H1 (cell line): Measurements from ENCODE around the gene TMEM164. TPM values are rescaled to one million over a fixed set of nuclear protein-coding genes. Genes with fewer than 3 reads are reported as not detected.

Experiments used
- CTCF ChIA-PET: fragments of 300-600 bp; sonication (Branson Sonifier 250); formaldehyde crosslinking; loops from one replicate; lab custom pipeline; 2021; ENCODE audit not compliant: partially characterized antibody; lab: Charles Lee
- POLR2A ChIA-PET: fragments of 300-600 bp; sonication (Branson Sonifier 250); formaldehyde crosslinking; loops from one replicate; lab custom pipeline; 2021; ENCODE audit warnings: inconsistent platforms; ENCODE audit not compliant: partially characterized antibody; lab: Charles Lee
- DNase-seq, 2 experiments: peaks; one replicate each; pipeline versions ENCODE4 v3.0.0 to v3.0.0-alpha.2; 2010 to 2022; ENCODE audit warnings: low spot score in 2 of 2, low read depth in 1 of 2, mixed read lengths in 1 of 2
- FAIRE-seq: peaks from 2 replicates; lab custom pipeline; 2011; peaks lifted over from hg19 to GRCh38; lab: Jason Lieb, UNC
- H2AFZ ChIP-seq: 2 replicates; pipeline ENCODE4 v1.8.1; 2012; ENCODE audit warnings: low read length, inconsistent platforms
- H2AK5ac ChIP-seq: 2 replicates; pipeline ENCODE4 v1.6.1; 2013; ENCODE audit warnings: low read depth, low read length
- H2BK120ac ChIP-seq: replicated peaks from 2 replicates; pipeline ENCODE3; 2013; ENCODE audit warnings: low read depth, low read length, inconsistent platforms
- H2BK12ac ChIP-seq: 2 replicates; pipeline ENCODE4 v1.6.1; 2013; ENCODE audit warnings: low read depth, low read length
- H2BK15ac ChIP-seq: 2 replicates; pipeline ENCODE4 v1.6.1; 2013; ENCODE audit warnings: low read length
- H2BK20ac ChIP-seq: 2 replicates; pipeline ENCODE4 v1.6.1; 2013; ENCODE audit warnings: low read length
- H2BK5ac ChIP-seq: 2 replicates; pipeline ENCODE4 v1.6.1; 2013; ENCODE audit warnings: low read depth, low read length
- H3K14ac ChIP-seq: 2 replicates; pipeline ENCODE4 v1.6.1; 2013; ENCODE audit warnings: inconsistent platforms; ENCODE audit not compliant: insufficient read length
- H3K18ac ChIP-seq: 2 replicates; pipeline ENCODE4 v1.6.1; 2013; ENCODE audit warnings: low read length; ENCODE audit errors: extremely low read depth
- H3K23ac ChIP-seq: 2 replicates; pipeline ENCODE4 v1.6.1; 2013; ENCODE audit warnings: inconsistent platforms; ENCODE audit not compliant: insufficient read length
- H3K23me2 ChIP-seq: 2 replicates; pipeline ENCODE4 v1.6.1; 2013; ENCODE audit warnings: low read depth, low read length
- H3K27ac ChIP-seq: 2 replicates; pipeline ENCODE4 v1.6.1; 2011; ENCODE audit warnings: low read depth, low read length, inconsistent platforms
- H3K27me3 ChIP-seq, 4 experiments: replicated peaks in 1 of 4; 1 replicate in 1 of 4; 2 replicates in 3 of 4; pipeline versions ENCODE4 v1.6.1 to v1.8.1; 2011 to 2013; ENCODE audit warnings: low read length in 3 of 4, mild to moderate bottlenecking in 3 of 4, inconsistent platforms in 2 of 4, mixed read lengths in 2 of 4, moderate library complexity in 1 of 4; ENCODE audit not compliant: control insufficient read depth in 3 of 4, insufficient read depth in 3 of 4; ENCODE audit errors: extremely low read depth in 1 of 4
- H3K36me3 ChIP-seq, 4 experiments: 2 replicates each; pipeline versions ENCODE4 v1.6.1 to v1.8.1; 2011 to 2013; ENCODE audit warnings: mild to moderate bottlenecking in 4 of 4, low read length in 3 of 4, moderate library complexity in 2 of 4, control low read depth in 1 of 4, inconsistent platforms in 1 of 4; ENCODE audit not compliant: insufficient read depth in 4 of 4, control insufficient read depth in 2 of 4
- H3K4ac ChIP-seq: replicated peaks from 2 replicates; pipeline ENCODE3; 2013; ENCODE audit warnings: low read length, low read depth, mixed read lengths, inconsistent platforms; ENCODE audit not compliant: insufficient read length
- H3K4me1 ChIP-seq, 4 experiments: replicated peaks in 1 of 4; 1 replicate in 1 of 4; 2 replicates in 3 of 4; pipeline versions ENCODE4 v1.6.1 to v1.8.1; 2011 to 2013; ENCODE audit warnings: low read length in 3 of 4, inconsistent platforms in 2 of 4, mixed read lengths in 1 of 4; ENCODE audit not compliant: insufficient read depth in 4 of 4, control insufficient read depth in 3 of 4
- H3K4me2 ChIP-seq, 2 experiments: 2 replicates each; pipeline versions ENCODE4 v1.6.1 to v1.8.1; 2011 to 2013; ENCODE audit warnings: low read depth in 2 of 2, low read length in 2 of 2, control low read depth in 1 of 2, inconsistent platforms in 1 of 2, mild to moderate bottlenecking in 1 of 2; ENCODE audit not compliant: insufficient read depth in 1 of 2
- H3K4me3 ChIP-seq, 4 experiments: fragments of 200-600, 300-600 bp in 1 of 4; sonication (generic), shearing (Covaris generic), sonication (Bioruptor Twin) in 1 of 4; 2 replicates each; pipeline versions ENCODE4 v1.5.1 to v1.8.1; 2011 to 2016; ENCODE audit warnings: low read length in 4 of 4, low read depth in 3 of 4, control low read depth in 2 of 4, inconsistent platforms in 2 of 4, mild to moderate bottlenecking in 2 of 4, mixed read lengths in 1 of 4, moderate library complexity in 1 of 4; ENCODE audit not compliant: insufficient read depth in 2 of 4; ENCODE audit errors: extremely low read depth in 1 of 4
- H3K56ac ChIP-seq: replicated peaks from 2 replicates; pipeline ENCODE3; 2013; ENCODE audit warnings: low read depth, mild to moderate bottlenecking, mixed read lengths, low read length, inconsistent platforms; ENCODE audit not compliant: insufficient read length
- H3K79me1 ChIP-seq: 2 replicates; pipeline ENCODE4 v1.6.1; 2013; ENCODE audit warnings: low read depth, low read length, control low read depth
- H3K79me2 ChIP-seq, 2 experiments: 2 replicates each; pipeline versions ENCODE4 v1.6.1 to v1.8.1; 2012 to 2013; ENCODE audit warnings: low read length in 2 of 2, mild to moderate bottlenecking in 2 of 2, inconsistent platforms in 1 of 2; ENCODE audit not compliant: insufficient read depth in 2 of 2, control insufficient read depth in 1 of 2
- H3K9ac ChIP-seq, 4 experiments: replicated peaks in 1 of 4; 1 replicate in 1 of 4; 2 replicates in 3 of 4; pipeline versions ENCODE4 v1.6.1 to v1.8.1; 2011 to 2013; ENCODE audit warnings: low read depth in 3 of 4, low read length in 3 of 4, control low read depth in 2 of 4, mild to moderate bottlenecking in 2 of 4, moderate library complexity in 2 of 4, inconsistent platforms in 1 of 4; ENCODE audit errors: extremely low read depth in 1 of 4
- H3K9me3 ChIP-seq, 2 experiments: 2 replicates each; pipeline versions ENCODE4 v1.6.1 to v1.8.1; 2012 to 2013; ENCODE audit warnings: mild to moderate bottlenecking in 2 of 2, moderate library complexity in 2 of 2, control low read depth in 1 of 2, inconsistent platforms in 1 of 2, low read depth in 1 of 2, low read length in 1 of 2, mixed read lengths in 1 of 2; ENCODE audit not compliant: insufficient read depth in 2 of 2
- H4K20me1 ChIP-seq, 2 experiments: replicated peaks in 1 of 2; 2 replicates each; pipeline versions ENCODE3 to v1.8.1; 2011 to 2013; ENCODE audit warnings: inconsistent platforms in 2 of 2, low read length in 2 of 2, mild to moderate bottlenecking in 1 of 2; ENCODE audit not compliant: insufficient read depth in 2 of 2, control insufficient read depth in 1 of 2
- H4K5ac ChIP-seq: 2 replicates; pipeline ENCODE4 v1.6.1; 2013; ENCODE audit warnings: low read length, low read depth, mixed read lengths, inconsistent platforms; ENCODE audit not compliant: insufficient read length
- H4K8ac ChIP-seq: 2 replicates; pipeline ENCODE4 v1.8.0; 2013; ENCODE audit warnings: mild to moderate bottlenecking, moderate library complexity, low read length, inconsistent platforms; ENCODE audit not compliant: insufficient read depth; ENCODE audit errors: extremely low read depth
- H4K91ac ChIP-seq: replicated peaks from 2 replicates; pipeline ENCODE3; 2013; ENCODE audit warnings: low read length, mixed read lengths, inconsistent platforms; ENCODE audit not compliant: insufficient read length
- ASH2L ChIP-seq: fragments of 200-600, 300-600 bp; sonication (generic); IDR thresholded peaks from one replicate; pipeline ENCODE4 v1.7.1; 2017; ENCODE audit warnings: low read length
- CBX5 ChIP-seq: fragments of 300-800, 300-1000 bp; sonication (generic); IDR thresholded peaks from 2 replicates; pipeline ENCODE4 v1.7.1; 2016; ENCODE audit warnings: antibody characterized with exemption, low read length, low read depth
- CHD1 ChIP-seq: IDR thresholded peaks from 2 replicates; pipeline ENCODE4 v1.6.1; 2012; ENCODE audit warnings: low read depth, low read length, improper control_type of control experiment
- GTF2F1 ChIP-seq: IDR thresholded peaks from 2 replicates; pipeline ENCODE4 v1.6.1; 2012; ENCODE audit warnings: low read depth, low read length, improper control_type of control experiment, borderline replicate concordance
- HDAC2 ChIP-seq, 2 experiments: fragments of 300-600 bp in 1 of 2; sonication (generic) in 1 of 2; IDR thresholded peaks; 2 replicates each; pipeline ENCODE4 v1.6.1; 2011 to 2012; ENCODE audit warnings: low read depth in 2 of 2, low read length in 2 of 2, mild to moderate bottlenecking in 2 of 2, moderate library complexity in 2 of 2, borderline replicate concordance in 1 of 2, inconsistent platforms in 1 of 2
- KDM4A ChIP-seq: IDR thresholded peaks from one replicate; pipeline ENCODE4 v1.7.1; 2012; ENCODE audit warnings: low read depth, mild to moderate bottlenecking, moderate library complexity, low read length, inconsistent platforms; ENCODE audit not compliant: severe bottlenecking
- SAP30 ChIP-seq: fragments of 300-600 bp; sonication (generic); IDR thresholded peaks from 2 replicates; pipeline ENCODE4 v1.7.1; 2012; ENCODE audit warnings: low read length, moderate library complexity, mild to moderate bottlenecking, inconsistent platforms; ENCODE audit not compliant: insufficient read depth, insufficient replicate concordance
- TAF7 ChIP-seq: optimal IDR thresholded peaks from 2 replicates; pipeline ENCODE3; 2011; ENCODE audit warnings: low read depth, mild to moderate bottlenecking, inconsistent platforms, low read length, moderate library complexity, borderline replicate concordance
- TEAD4 ChIP-seq: IDR thresholded peaks from 2 replicates; pipeline ENCODE4 v1.6.1; 2012; ENCODE audit warnings: low read depth, low read length, inconsistent platforms, mixed read lengths
- YY1 ChIP-seq: IDR thresholded peaks from 2 replicates; pipeline ENCODE4 v1.6.1; 2011; ENCODE audit warnings: low read depth, mild to moderate bottlenecking, low read length
- WGBS, 2 experiments: shearing (Covaris generic) in 1 of 2; methylation state at CpG; one replicate each; pipeline versions ENCODE4 v1.1.6 to v1.1.7; 2013 to 2015; ENCODE audit warnings: low lambda C conversion rate in 2 of 2, mixed read lengths in 2 of 2, inconsistent platforms in 1 of 2, low coverage in 1 of 2, missing lambda C conversion rate in 1 of 2; ENCODE audit not compliant: insufficient replicate concordance in 2 of 2, insufficient coverage in 1 of 2, insufficient read length in 1 of 2; ENCODE audit errors: extremely low coverage in 1 of 2, missing lambda C conversion rate in 1 of 2; 5-methylcytosine and 5-hydroxymethylcytosine counted together
- polyA plus RNA-seq, 7 experiments: library from polyadenylated mRNA; depleted of rRNA in 3 of 7; stranded (reverse) in 5 of 7; unstranded in 2 of 7; fragments of >200 nt in 5 of 7; fragments of 200-250 nt in 2 of 7; gene quantifications; 1 replicate in 5 of 7; 2 replicates in 1 of 7; 4 replicates in 1 of 7; pipeline versions ENCODE4 v1.2.1 to v1.2.3, GENCODE V29; 2011 to 2013; ENCODE audit warnings: missing spikeins in 2 of 7, mixed read lengths in 2 of 7
- total RNA-seq: library from RNA; stranded (reverse); fragmentation: NEBNext Ultra II Directional; extraction: Animal tissue kit (Norgen Biotek cat#: 25700); gene quantifications from 2 replicates; pipeline ENCODE4 v1.2.1, GENCODE V29; 2021
- TF ChIP-seq, protein P1 (sequence below): IDR thresholded peaks from 2 replicates; pipeline ENCODE4 v1.6.1; 2012; ENCODE audit warnings: low read length, inconsistent platforms
- TF ChIP-seq, protein P2 (sequence below): IDR thresholded peaks from 2 replicates; pipeline ENCODE4 v1.6.1; 2012; ENCODE audit warnings: inconsistent platforms

Gene TMEM164
- total and polyA plus RNA-seq, 2 of the 8 experiments (the other 6 are each of a cell fraction or from before 2014, with no cell fraction given) = 7.3 to 14.8 TPM

DNA sequence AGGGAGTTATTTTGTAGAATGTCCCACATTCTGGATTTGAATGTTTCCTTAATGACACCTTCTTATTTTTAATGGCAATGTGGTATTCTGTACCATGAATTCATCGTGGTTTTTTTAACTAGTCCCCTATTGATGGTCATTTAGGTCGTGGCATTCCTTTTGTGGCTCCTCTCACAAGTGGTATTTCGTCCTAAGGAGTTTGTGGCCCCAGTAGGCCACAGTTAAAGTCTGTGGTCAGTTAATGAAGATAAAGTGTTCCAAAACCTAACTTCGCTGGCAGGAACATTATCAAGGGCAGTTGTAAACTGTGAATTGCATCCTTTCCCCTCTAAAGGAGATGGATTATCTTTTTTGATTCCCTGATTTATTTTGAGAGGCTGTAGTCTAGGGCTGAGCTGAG, 133.2 kb downstream of the TMEM164 start:
- ChIA-PET CTCF (interaction anchor here (2.1 kb wide), 1 partner anchor 11 kb away, joined by 7 read pairs; no protein-coding TSS in a partner anchor), POLR2A (no interaction called here)
- H4K5ac ChIP-seq = no peak overlapping the region
- WGBS, 2 experiments = 89% methylated on average over 4 of the region's 4 CpGs; no CpG with 5 or more reads in 1 of the 2 experiments
- H3K18ac ChIP-seq = no peak overlapping the region
- H3K23ac ChIP-seq = no peak overlapping the region
- H2BK5ac ChIP-seq = no peak overlapping the region
- no peak overlapping the region for H4K8ac ChIP-seq
- no peak overlapping the region for H2BK120ac ChIP-seq
- no peak overlapping the region for H2BK20ac ChIP-seq
- no peak overlapping the region for H3K4me2 ChIP-seq
- H2BK15ac ChIP-seq = no peak overlapping the region
- H2BK12ac ChIP-seq = no peak overlapping the region
- H3K27me3 ChIP-seq = no peaks in the 10 kb centered on the region
- no peak overlapping the region for H4K91ac ChIP-seq
- FAIRE-seq = no peak
- no peak overlapping the region for H3K4me3 ChIP-seq
- no peak overlapping the region for H3K56ac ChIP-seq
- H3K79me2 ChIP-seq = no peaks in the 10 kb centered on the region
- no peak overlapping the region for H3K27ac ChIP-seq
- H4K20me1 ChIP-seq = no peaks in the 10 kb centered on the region
- no peak for DNase-seq
- H3K23me2 ChIP-seq = no peaks in the 10 kb centered on the region
- no peak overlapping the region for H3K9ac ChIP-seq
- no peaks in the 10 kb centered on the region for H3K4me1 ChIP-seq
- H3K9me3 ChIP-seq = no peaks in the 10 kb centered on the region
- no peaks in the 10 kb centered on the region for H3K79me1 ChIP-seq
- no peak overlapping the region for H2AK5ac ChIP-seq
- no peaks in the 10 kb centered on the region for H3K36me3 ChIP-seq
- no peak overlapping the region for H2AFZ ChIP-seq
- no peak overlapping the region for H3K4ac ChIP-seq
- no peak overlapping the region for H3K14ac ChIP-seq
- TF ChIP-seq SAP30 = no peak
- TF ChIP-seq CHD1 = no peak
- no peak for TF ChIP-seq TAF7
- TF ChIP-seq KDM4A = no peak
- TF ChIP-seq YY1 = no peak
- TF ChIP-seq, protein P1, sequence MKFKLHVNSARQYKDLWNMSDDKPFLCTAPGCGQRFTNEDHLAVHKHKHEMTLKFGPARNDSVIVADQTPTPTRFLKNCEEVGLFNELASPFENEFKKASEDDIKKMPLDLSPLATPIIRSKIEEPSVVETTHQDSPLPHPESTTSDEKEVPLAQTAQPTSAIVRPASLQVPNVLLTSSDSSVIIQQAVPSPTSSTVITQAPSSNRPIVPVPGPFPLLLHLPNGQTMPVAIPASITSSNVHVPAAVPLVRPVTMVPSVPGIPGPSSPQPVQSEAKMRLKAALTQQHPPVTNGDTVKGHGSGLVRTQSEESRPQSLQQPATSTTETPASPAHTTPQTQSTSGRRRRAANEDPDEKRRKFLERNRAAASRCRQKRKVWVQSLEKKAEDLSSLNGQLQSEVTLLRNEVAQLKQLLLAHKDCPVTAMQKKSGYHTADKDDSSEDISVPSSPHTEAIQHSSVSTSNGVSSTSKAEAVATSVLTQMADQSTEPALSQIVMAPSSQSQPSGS = no peak
- no peak for TF ChIP-seq CBX5
- no peak for TF ChIP-seq HDAC2 (IDR thresholded peaks at IDR 0.05; ENCODE audit: borderline replicate concordance in 1 of 2, low read depth in 2 of 2, low read length in 2 of 2)
- no peak for TF ChIP-seq ASH2L
- TF ChIP-seq GTF2F1 = no peak
- TF ChIP-seq, protein P2, sequence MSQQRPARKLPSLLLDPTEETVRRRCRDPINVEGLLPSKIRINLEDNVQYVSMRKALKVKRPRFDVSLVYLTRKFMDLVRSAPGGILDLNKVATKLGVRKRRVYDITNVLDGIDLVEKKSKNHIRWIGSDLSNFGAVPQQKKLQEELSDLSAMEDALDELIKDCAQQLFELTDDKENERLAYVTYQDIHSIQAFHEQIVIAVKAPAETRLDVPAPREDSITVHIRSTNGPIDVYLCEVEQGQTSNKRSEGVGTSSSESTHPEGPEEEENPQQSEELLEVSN = no peak
- TF ChIP-seq TEAD4 = no peak
